Measurements from ENCODE around the gene DVL1.
"Not testable (repeated sequence)": the region's sequence is repeated elsewhere in the genome, so short reads cannot be mapped to it uniquely, and the experiment has no call there.

The DVL1 gene

GRCh38 chr1:1324524-1325287, 24.5 kb downstream of the DVL1 start, which contains the start of the genes CPTP and INTS11:
CPTP (plus strand) TSS chr1:1324802; CDS start chr1:1326911, 2,109 bp downstream.
INTS11 (minus strand) TSS chr1:1324660; CDS start chr1:1324608, 52 bp downstream.
- DNase-seq = peak; percentile 89

DNA sequence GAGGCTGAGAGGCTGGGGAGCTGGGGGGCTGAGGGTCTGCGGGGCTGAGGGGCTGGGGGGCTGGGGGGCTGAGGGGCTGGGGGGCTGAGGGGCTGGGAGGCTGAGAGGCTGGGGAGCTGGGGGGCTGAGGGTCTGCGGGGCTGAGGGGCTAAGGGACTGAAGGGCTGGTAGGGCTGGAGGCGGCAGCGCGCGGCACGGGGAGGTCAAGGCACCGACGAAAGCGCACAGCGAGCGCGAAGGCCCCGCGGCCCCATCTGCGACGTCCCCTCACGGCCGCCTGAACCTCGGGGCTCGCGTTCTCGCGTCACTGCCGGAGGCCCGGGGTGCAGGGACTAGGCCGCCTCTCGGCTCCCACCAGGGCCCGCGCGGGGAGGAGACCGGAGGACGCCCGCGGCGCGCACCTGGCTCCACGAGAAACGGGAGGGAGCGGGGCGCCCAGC, 25.1 kb downstream of the DVL1 start:
- DNase-seq = no peak

DNA sequence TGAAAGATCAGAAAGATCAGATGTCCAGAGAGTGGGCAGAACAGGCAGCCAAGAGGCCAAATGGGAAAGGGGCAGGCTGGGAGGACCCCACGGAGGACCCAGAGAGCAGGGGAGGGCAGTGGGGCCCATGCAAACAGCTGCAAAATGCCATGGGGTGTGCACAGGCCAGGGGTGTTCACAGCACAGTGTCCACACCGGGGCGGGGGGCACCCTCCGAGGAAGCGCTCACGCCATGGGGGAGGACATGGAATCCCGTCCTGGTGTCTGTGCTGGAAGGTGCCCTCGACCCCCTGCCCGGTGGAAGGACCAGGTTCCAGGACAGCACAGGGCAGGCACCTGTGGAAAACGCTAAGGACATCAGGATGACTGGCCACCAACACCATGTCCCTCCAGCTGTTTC, 26.3 kb downstream of the DVL1 start:
- no peak for DNase-seq

DNA sequence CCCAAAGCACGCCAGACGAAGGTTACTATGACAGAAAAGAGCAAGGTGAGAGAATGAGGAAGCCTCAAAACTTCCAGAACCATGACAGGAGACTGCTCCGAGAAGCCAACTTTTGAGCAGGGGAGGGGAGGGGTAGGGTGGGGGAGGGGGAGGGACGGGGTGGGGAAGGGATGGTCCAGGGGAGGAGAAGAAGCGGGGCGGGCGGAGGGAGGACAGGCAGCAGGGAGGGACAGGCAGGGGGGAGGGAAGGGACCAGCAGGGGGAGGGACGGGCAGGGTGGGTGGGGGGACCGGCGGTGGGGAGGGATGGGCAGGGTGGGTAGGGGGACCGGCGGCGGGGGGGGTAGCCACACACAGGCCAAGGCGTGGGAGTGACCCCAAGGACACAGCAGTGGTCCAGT, 26.8 kb downstream of the DVL1 start:
- DNase-seq = no peak

DNA sequence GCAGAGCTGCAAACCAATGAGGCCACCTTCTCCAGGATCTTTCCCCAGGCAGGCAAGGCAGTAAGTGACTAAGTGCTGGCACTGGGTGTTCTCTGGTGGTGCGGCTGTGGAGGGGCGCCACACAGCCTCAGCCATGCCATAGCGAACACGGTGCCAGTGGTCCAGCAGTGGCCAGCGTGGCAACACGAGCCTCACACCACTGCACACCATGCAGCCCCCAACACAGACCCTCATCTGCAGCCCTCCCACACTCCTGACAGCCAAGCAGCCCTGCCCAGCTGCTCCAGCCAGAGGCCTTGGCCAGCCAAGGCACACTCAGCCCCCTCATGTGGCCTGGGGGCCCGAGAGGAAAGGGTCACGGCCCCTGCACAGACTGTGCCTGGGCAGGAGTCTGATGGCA, 27.7 kb downstream of the DVL1 start:
- no peak for DNase-seq

- DNase-seq = no peak
Measured at GRCh38 chr1:1320666-1321448, 28.4 kb downstream of the DVL1 start.

DNA sequence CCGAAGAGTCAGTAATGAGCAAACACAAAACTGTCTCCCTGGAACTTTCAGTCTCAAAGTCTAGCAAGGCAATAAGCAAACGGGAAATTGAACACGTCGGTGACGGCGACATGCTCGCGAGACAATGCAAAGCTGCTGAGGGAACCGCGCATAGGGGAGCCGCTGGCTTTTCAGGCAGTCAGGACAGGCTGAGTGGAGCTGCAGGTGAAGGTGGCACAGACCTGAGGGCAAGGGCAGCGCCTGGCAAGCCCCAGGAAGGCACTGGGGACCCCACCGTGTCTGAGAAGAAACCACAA, 29.6 kb downstream of the DVL1 start:
- no peak for DNase-seq

DNA sequence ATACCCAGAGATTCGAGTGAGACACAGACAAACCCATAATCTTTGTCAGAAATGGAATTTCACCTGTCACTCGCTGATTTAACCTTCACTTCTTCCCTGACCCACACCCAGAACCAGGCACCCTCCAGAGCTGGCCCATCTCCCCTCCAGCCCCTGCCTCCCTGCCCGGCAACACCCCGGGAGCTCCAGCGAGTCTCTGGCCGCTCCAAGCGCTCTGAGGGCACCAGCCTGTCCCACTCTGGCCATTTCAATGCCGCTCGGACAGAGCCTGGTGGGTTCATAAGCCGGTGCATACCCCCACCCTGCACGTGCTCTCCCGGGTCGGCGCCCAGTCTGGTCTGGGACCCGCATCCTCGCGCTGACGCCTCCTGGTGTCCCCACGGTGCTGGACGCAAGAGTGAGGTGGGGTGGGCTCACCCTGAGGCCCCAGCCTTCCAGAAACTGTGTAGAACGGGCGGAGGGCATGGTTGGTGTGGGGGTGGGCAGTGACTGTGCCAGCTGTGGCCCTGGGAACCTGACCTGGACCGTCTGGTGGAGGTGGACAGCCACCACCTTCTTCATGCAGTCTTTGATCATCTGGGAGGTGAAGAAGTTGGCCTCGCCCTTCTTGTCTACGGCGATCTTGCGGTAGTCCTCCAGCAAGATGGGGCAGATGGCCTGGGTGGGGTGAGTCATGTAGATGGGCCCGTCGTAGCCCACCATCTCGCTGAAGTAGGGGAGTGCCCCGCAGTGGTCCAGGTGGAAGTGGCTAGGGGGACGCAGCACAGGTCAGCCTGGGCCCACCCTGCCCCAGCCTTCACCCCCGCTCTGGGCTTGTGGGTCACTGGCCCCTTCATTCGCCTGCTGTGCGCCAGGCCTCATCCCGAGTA, 30.2 kb downstream of the DVL1 start:
- DNase-seq = no peak

- DNase-seq = peak; percentile 91
Measured at GRCh38 chr1:1318131-1318652, 31.0 kb downstream of the DVL1 start.

DNA sequence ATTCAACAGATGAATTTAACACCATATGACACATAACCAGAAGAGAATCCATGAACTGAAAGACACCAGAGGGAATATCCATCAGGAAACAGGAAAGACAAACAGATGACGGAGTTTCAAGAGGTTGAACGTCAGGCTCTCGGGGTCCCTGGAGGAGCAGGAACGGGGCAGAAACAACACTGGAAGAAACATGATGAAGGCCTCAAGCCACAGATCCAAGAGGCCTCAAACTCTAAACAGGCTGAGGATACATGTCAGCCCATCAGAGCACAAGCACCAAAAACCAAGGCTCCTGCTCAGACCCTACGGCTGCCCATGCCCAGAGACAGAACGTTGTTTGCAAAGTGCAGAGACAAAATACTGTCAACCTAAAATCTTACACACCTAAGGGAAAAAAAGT, 31.8 kb downstream of the DVL1 start:
- no peak for DNase-seq

GRCh38 chr1:1316199-1316598, 33.0 kb downstream of the DVL1 start:
- not testable (repeated sequence) for DNase-seq

DNA sequence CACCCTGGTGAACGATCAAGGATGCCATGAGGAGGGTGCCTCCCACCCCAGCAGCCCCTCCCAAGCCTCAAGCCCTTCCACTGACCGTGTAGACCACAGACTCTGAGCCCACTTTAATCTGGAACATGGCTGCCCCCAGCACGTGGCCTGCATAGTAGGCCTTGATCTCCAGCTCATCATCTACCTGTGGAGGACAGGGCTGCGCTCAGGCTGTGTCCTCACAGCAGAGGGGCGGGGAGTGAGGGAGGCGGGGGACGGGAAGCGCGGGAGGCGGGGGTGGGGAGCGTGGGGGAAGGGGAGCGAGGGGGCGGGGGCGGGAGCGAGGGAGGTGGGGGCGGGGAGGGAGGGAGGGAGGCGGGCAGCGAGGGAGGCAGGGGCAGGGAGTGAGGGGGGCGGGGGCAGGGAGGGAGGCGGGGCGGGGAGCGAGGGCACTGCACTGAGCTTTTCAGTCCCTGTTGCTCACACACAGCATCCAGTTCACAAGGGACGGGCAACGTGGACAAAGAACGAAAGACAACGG, 33.7 kb downstream of the DVL1 start:
- DNase-seq = no peak

DNA sequence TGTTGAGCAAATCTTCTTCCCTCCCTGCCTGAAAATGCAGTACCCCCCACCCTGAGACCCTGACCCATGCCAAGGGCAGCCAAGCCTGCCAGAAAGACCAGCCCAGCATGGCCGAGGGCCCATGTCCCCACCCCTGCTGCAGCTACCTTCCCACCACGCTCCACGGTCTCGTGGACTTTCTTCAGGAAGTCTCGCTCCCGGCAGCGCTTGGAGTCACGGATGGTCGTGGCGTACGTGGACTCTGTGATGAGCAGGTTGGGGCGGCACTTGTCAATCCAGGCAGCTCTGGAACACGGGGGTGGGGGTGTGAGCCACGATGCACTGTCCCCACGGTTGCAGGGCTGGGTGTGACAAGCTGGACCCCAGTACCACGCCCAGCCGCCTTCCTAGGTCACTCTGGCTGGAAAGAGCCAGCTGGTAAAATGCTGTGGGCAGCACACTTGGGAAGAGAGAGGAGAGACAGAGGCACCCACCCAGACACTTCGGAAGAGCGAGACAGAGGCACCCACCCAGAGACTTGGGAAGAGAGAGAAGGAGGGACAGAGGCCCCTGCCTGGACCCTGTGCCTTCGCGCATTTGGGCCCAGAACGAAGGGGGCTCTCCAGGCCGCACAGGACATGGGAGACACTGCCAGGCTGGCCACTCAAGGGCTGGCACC, 34.4 kb downstream of the DVL1 start:
- no peak for DNase-seq

DNA sequence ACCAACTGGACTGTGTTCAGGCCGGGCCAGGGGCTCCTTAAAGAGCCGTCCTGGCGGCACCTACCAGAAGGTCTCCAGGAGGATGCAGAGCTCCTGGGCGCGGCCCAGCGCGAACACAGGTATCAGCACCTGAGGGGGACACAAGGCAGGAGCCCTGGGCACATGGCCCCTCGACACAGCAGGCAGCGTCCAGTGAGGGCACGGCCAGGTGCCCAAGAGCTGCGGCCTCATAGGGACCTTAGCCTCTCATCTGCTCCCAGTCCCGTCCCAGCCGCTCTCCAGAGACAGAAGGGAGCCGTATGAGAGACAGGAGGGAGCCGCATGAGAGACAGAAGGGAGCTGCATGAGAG, 35.0 kb downstream of the DVL1 start:
- DNase-seq = no peak

DNA sequence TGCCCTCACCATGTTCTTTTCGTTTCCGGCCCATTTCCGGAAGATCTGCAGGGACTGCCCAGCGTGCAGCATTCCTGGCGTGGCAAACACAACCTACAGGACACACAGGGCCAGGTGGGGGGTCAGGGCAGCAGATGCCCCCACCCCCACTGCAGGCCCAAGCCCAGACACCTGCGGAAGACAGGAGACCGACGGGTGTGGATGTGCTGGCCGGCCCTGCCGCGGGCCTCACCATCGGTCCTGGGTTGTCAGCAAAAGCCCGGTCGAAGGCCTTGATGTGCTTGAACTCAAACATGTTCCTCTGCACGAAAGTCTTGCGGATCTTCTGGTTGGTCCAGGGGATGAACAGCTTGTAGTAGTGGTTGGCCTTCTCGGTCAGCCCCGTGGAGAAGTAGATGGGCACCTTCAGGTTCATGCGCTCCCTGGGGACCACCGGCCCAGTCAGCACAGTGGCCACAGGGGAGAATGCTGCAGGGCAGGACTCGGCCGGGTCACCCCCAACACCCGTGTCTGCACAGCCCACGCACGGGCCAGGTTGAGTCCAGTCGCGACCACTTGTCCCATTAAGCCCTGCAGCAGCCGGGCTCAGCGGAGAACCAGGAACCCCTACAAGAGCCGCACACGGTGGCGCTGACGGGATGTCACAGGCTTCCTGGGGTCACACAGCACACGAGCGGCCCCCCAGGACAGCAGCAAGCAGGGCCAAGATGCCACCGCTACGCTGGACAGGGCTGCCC, 35.5 kb downstream of the DVL1 start:
- no peak for DNase-seq

- no peak for DNase-seq
Measured at GRCh38 chr1:1312450-1313314, 36.5 kb downstream of the DVL1 start.

- no peak for DNase-seq
Measured at GRCh38 chr1:1311107-1312104, 37.8 kb downstream of the DVL1 start.

DNA sequence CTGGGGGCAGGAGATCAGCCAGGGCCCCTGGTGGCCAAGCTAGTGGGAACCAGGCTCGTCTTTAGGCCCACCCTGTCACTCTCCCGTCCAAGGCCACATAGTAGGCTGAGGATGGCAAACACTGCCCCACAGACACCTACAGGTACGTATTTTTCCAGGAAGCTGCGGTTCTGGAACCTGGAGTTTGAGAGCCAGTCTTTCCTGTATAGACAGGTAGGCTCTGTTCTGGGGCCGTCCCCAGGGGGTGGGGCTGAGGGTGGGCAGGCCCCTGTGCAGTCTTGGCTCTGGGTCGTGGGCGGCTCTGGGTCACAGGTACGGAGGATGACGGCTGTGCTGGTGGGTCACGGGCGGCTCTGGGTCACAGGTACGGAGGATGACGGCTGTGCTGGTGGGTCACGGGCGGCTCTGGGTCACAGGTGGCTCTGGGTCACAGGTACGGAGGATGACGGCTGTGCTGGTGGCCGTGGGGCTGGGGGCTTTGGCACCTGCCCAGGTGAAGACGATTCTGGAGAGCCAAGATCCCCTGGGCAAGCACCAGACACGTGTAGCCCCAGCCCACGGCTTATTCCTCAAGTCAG, 38.7 kb downstream of the DVL1 start:
- DNase-seq = no peak

- DNase-seq = no peak
Measured at GRCh38 chr1:1310109-1310385, 39.2 kb downstream of the DVL1 start.

All from fibroblast of skin of abdomen (primary cell).